Activated naive CD4-positive, alpha-beta T cell treated with anti-CD3 and anti-CD28 coated beads, Interleukin-2, amount 50 U/mL, for 16 hours (primary cell): ENCODE results near the gene MCUR1.
"Not testable (repeated sequence)": the region's sequence is repeated elsewhere in the genome, so short reads cannot be mapped to it uniquely, and the experiment has no call there.

Source experiments
- DNase-seq: peaks from one replicate; pipeline ENCODE4 v3.0.0-alpha.2; 2020

The MCUR1 gene

GRCh38 chr6:13814176-13814937, at the start of gene MCUR1:
TSS of gene MCUR1 (minus strand) at chr6:13814557. CDS start at chr6:13814429, 128 bp downstream.
- peak; percentile 82 for DNase-seq

GRCh38 chr6:13863699-13864155, 49.4 kb upstream of the MCUR1 start:
- DNase-seq = no peak

- not testable (repeated sequence) for DNase-seq
Measured at GRCh38 chr6:13860556-13861185, 46.3 kb upstream of the MCUR1 start.

GRCh38 chr6:13859871-13860555, 45.7 kb upstream of the MCUR1 start:
- DNase-seq = no peak

- DNase-seq = no peak
Measured at GRCh38 chr6:13854716-13855250, 40.4 kb upstream of the MCUR1 start.

GRCh38 chr6:13853871-13854270, 39.5 kb upstream of the MCUR1 start:
- no peak for DNase-seq

GRCh38 chr6:13851803-13852202, 37.4 kb upstream of the MCUR1 start:
- no peak for DNase-seq

- DNase-seq = no peak
Measured at GRCh38 chr6:13851330-13851729, 37.0 kb upstream of the MCUR1 start.

GRCh38 chr6:13850690-13851089, 36.3 kb upstream of the MCUR1 start:
- not testable (repeated sequence) for DNase-seq

GRCh38 chr6:13848522-13849150, 34.3 kb upstream of the MCUR1 start:
- no peak for DNase-seq

- DNase-seq = no peak
Measured at GRCh38 chr6:13847326-13848050, 33.1 kb upstream of the MCUR1 start.

GRCh38 chr6:13846841-13847240, 32.5 kb upstream of the MCUR1 start:
- no peak for DNase-seq

GRCh38 chr6:13841936-13842335, 27.6 kb upstream of the MCUR1 start:
- no peak for DNase-seq

- no peak for DNase-seq
Measured at GRCh38 chr6:13838616-13839015, 24.3 kb upstream of the MCUR1 start.

GRCh38 chr6:13836170-13836569, 21.8 kb upstream of the MCUR1 start:
- no peak for DNase-seq

GRCh38 chr6:13834790-13835189, 20.4 kb upstream of the MCUR1 start:
- no peak for DNase-seq

- not testable (repeated sequence) for DNase-seq
Measured at GRCh38 chr6:13834018-13834417, 19.7 kb upstream of the MCUR1 start.

- DNase-seq = no peak
Measured at GRCh38 chr6:13832778-13833177, 18.4 kb upstream of the MCUR1 start.

GRCh38 chr6:13831615-13832014, 17.3 kb upstream of the MCUR1 start:
- DNase-seq = no peak

- no peak for DNase-seq
Measured at GRCh38 chr6:13830803-13831202, 16.4 kb upstream of the MCUR1 start.

- not testable (repeated sequence) for DNase-seq
Measured at GRCh38 chr6:13829419-13829818, 15.1 kb upstream of the MCUR1 start.

GRCh38 chr6:13828656-13829301, 14.4 kb upstream of the MCUR1 start:
- DNase-seq = not testable (repeated sequence)
